Measurements from ENCODE around the gene KLHL21. TPM values are rescaled to one million over a fixed set of nuclear protein-coding genes. Genes with fewer than 3 reads are reported as not detected.
"Not testable (repeated sequence)": the region's sequence is repeated elsewhere in the genome, so short reads cannot be mapped to it uniquely, and the experiment has no call there.

The KLHL21 gene
- total and polyA plus RNA-seq, 9 donors, result 14.4 to 40.4 (median 34.4) TPM

- intact Hi-C loops (cut with DNase I), result loop anchor here in 1 of 4 donors (2.0 kb wide), 1 partner anchor 20 kb away; no protein-coding TSS in a partner anchor
- 0% methylated on average over 36 to 40 of the region's 40 CpGs for WGBS, 3 donors
- Histone ChIP-seq H3K4me1 (ENCODE audit: insufficient read depth) (peaks cover 25% of the 10 kb centered on the region), H3K27me3 (no peaks in the 10 kb centered on the region), H3K4me3 (peak overlapping the region; percentile 45), H3K27ac (peak overlapping the region; percentile 67 to 99), H3K9me3 (no peaks in the 10 kb centered on the region), H3K36me3 (no peaks in the 10 kb centered on the region)
- TF ChIP-seq EP300 (IDR thresholded peaks at IDR 0.05) (no peak), CTCF (IDR thresholded peaks at IDR 0.05) (no peak), POLR2A (IDR thresholded peaks at IDR 0.05) (peak; percentile 29)
- peak; percentile 77 to 88 (median 80) for DNase-seq
These were observed 1.4 kb downstream of the KLHL21 start for GRCh38 chr1:6601049-6601922.

GRCh38 chr1:6600410-6601048 is 2.1 kb downstream of the KLHL21 start:
- peak overlapping the region; percentile 23 to 99 for H3K27ac ChIP-seq
- H3K4me1 ChIP-seq (ENCODE audit: insufficient read depth), result peaks cover 25% of the 10 kb centered on the region
- no peak for TF ChIP-seq EP300 (IDR thresholded peaks at IDR 0.05)
- no peak for TF ChIP-seq POLR2A (IDR thresholded peaks at IDR 0.05)
- no peak for TF ChIP-seq CTCF (IDR thresholded peaks at IDR 0.05)
- no peaks in the 10 kb centered on the region for H3K27me3 ChIP-seq
- WGBS, 3 donors, result 11 to 15% (median 13%) methylated on average over 9 to 10 of the region's 10 CpGs
- peak overlapping the region; percentile 45 for H3K4me3 ChIP-seq
- no peaks in the 10 kb centered on the region for H3K36me3 ChIP-seq
- intact Hi-C loops (cut with DNase I), result loop anchor here in 1 of 4 donors (2.0 kb wide), 1 partner anchor 20 kb away; no protein-coding TSS in a partner anchor
- H3K9me3 ChIP-seq, result no peaks in the 10 kb centered on the region
- peak in 1 of 5 donors; percentile 10 for DNase-seq

- intact Hi-C loops (cut with DNase I), result loop anchor here in 2 of 4 donors (2.0 to 5.0 kb wide), 2 partner anchors 19 to 32 kb away; no protein-coding TSS in a partner anchor
- peaks cover 25% of the 10 kb centered on the region for H3K4me1 ChIP-seq (ENCODE audit: insufficient read depth)
- DNase-seq, H3K27me3 ChIP-seq, H3K36me3 ChIP-seq, H3K9me3 ChIP-seq: not testable (repeated sequence)
- peak overlapping the region in 1 of 2 donors; percentile 99 for H3K27ac ChIP-seq
- peak overlapping the region; percentile 45 for H3K4me3 ChIP-seq
- WGBS, 3 donors, result 36 to 52% (median 50%) methylated on average over 8 of the region's 8 CpGs
These were observed 2.7 kb downstream of the KLHL21 start for GRCh38 chr1:6599991-6600390.

GRCh38 chr1:6599141-6599975 is 3.3 kb downstream of the KLHL21 start:
- intact Hi-C loops (cut with DNase I), result loop anchor here in 1 of 4 donors (5.0 kb wide), 1 partner anchor 33 kb away; no protein-coding TSS in a partner anchor
- DNase-seq, result peak in 1 of 5 donors; percentile 18
- Histone ChIP-seq H3K27ac (no peak overlapping the region), H3K27me3 (no peaks in the 10 kb centered on the region), H3K4me3 (peak overlapping the region; percentile 45), H3K36me3 (no peaks in the 10 kb centered on the region), H3K4me1 (ENCODE audit: insufficient read depth) (peaks cover 24% of the 10 kb centered on the region), H3K9me3 (no peaks in the 10 kb centered on the region)
- no peak for TF ChIP-seq CTCF (IDR thresholded peaks at IDR 0.05)
- no peak for TF ChIP-seq EP300 (IDR thresholded peaks at IDR 0.05)
- TF ChIP-seq POLR2A (IDR thresholded peaks at IDR 0.05), result no peak
- 61 to 82% (median 70%) methylated on average over 31 of the region's 31 CpGs for WGBS, 3 donors

Data from ovary (tissue), 9 donors.